GM12873 (cell line): ENCODE data around the gene GNL3.

ENCODE experiments used
- TF ChIP-seq, protein P1 (sequence below): IDR thresholded peaks from 2 replicates; pipeline ENCODE4 v1.5.1; 2012; ENCODE audit warnings: low read depth, mild to moderate bottlenecking, moderate library complexity, low read length, control low read depth; ENCODE audit not compliant: insufficient read depth; ENCODE audit errors: missing control alignments

Gene GNL3

DNA sequence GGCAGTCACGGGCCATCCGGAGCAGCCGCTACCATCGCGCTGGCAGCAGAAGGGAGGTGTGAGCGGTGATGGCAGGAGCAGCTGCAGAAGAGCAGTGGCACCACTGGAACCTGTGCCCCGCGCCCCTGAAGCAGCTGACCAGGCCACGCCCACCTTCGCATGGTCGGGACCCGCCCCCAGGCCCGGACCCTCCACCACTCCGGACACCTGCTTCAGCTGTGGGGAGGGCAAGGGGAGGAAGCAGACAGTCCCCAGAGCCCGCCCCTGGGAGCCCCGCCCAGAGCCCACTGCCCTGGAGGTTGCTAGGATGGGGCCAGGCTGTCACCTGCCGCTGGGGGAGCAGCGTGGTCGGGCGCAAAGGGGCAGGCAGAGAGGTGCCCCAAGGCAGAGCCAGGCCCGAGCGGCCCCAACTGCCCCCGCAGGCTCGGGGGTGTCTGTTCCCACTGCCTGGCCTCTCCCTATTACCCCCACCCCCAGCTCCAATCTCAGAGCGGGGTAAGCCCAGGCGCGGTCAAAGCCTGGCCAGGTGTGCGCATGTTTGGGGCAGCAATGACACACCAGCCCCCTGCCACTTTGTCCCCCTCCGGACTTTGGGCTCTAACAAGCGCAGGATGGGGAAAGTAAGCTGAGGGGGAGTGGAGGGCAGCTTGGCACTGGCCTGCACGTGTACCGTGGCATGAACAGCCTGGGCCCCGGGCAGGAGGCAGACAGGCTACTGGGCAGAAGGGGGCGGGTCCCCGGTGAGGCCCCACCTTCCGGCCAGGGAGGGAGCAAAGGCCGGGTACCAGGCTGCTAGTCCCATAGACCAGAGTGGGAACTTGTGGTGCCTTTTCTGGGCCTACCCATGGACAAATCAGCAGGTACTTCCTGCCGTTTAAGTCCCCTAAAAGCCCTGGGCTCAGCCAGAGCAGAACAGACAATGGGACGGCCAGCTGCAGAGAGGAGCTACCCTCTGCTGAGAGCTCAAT, 28.8 kb downstream of the GNL3 start:
- TF ChIP-seq, protein P1, sequence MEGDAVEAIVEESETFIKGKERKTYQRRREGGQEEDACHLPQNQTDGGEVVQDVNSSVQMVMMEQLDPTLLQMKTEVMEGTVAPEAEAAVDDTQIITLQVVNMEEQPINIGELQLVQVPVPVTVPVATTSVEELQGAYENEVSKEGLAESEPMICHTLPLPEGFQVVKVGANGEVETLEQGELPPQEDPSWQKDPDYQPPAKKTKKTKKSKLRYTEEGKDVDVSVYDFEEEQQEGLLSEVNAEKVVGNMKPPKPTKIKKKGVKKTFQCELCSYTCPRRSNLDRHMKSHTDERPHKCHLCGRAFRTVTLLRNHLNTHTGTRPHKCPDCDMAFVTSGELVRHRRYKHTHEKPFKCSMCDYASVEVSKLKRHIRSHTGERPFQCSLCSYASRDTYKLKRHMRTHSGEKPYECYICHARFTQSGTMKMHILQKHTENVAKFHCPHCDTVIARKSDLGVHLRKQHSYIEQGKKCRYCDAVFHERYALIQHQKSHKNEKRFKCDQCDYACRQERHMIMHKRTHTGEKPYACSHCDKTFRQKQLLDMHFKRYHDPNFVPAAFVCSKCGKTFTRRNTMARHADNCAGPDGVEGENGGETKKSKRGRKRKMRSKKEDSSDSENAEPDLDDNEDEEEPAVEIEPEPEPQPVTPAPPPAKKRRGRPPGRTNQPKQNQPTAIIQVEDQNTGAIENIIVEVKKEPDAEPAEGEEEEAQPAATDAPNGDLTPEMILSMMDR = no peak

DNA sequence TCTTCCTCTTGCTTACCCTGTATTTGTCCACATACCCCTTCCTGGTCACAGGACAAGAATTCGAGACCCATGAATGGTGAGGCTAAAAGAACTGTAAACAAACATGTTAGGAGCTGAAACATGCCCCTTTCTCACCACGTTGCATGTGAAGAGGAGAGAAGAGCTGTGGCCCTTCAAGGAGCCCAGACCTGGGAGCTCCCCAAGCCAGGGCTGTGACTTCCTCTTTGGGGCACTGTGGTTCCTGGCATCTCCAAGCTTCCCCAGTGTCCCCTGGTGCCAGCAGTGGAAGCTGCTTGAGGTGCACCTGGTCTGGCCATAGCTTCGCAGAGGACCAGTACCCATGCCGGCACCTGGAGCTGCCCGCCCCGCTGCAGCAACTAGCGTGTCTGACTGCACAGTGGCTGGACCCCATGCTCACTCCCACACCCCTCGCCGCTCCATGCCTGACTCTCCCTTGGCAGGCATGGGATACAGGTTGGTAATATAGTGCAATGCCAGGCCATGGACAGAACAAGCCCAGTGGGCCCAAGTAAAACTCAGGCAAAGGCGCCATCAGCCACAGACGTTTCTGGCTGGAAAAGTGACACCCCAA, 30.0 kb downstream of the GNL3 start:
- TF ChIP-seq, protein P1 = no peak

DNA sequence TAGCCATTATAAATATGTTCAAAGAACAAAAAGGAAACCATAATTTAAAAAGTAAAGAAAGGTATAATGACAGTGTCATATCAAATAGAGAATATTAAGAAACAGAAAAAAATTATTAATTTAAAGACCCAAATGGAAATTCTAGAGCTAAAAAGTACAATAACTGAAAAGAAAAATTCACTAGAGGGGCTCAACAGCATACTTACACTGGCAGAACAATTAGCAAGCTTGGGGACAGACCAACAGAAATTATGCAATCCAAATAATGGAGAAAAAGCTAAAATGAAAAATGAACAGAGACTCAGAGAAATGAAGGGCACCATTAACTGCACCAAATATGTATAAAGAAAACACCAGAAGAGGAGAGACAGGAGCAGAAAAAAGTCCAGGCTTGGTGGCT, 33.8 kb downstream of the GNL3 start:
- TF ChIP-seq, protein P1 = no peak

DNA sequence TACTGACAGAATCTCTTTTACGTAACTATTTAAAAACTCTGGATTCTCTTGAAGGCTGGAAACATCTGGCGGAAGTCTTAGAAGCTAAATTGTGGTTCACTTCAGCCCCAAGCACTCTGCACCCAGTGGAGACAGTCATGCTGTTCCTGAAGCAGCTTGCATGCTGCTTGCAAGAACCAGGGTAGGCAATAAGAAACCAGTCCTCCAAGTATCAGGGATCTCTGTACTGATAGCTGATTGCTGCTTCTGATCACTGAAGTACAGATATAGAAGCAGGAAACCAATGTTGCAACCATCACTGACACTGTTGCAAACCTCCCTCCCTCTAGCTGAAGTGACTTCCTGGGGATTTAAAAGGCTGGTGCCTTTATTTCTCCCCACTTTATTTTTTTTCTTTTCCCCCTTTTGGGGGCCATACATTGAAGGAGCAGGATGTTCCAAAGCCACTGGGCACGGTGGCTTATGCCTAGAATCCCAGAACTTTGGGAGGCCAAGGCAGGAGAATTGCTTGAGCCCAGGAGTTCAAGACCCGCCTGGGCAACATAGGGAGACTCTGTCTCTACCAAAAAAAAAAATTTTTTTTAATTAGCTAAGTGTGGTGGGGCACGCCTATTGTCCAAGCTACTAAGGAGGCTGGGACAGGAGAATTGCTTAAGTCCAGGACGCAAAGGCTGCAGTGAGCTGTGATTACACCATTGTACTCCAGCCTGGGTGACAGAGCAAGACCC, 35.3 kb downstream of the GNL3 start:
- TF ChIP-seq, protein P1 = no peak

DNA sequence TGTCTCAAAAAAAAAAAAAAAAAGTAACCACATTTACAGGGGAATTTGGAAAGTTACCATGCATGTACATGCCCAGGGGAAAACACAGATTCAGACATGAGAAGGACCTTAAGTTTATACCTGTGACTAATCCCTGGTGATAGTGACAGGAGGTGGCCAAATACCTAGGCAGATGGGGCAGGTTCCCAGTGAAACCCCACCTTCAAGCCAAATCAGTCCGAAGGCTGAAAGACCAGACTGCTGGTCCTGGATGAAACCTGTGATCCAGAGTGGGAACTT, 35.8 kb downstream of the GNL3 start:
- TF ChIP-seq, protein P1 = no peak

DNA sequence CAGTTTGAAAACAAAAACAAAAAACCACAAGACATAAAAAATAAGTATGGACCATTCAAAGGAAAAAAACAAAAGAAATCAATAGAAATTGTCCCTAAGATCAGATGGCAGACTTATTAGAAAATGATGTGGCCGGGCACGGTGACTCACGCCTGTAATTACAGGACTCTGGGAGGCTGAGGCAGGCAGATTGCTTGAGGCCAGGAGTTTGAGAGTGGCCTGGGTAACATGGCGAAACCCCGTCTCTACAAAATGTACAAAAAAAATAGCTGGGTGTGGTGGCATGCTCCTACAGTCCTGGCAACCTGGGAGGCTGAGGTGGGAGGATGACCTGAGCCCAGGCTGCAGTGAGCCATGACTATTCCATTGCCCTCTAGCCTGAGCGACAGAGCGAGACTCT, 36.7 kb downstream of the GNL3 start:
- TF ChIP-seq, protein P1 = no peak

DNA sequence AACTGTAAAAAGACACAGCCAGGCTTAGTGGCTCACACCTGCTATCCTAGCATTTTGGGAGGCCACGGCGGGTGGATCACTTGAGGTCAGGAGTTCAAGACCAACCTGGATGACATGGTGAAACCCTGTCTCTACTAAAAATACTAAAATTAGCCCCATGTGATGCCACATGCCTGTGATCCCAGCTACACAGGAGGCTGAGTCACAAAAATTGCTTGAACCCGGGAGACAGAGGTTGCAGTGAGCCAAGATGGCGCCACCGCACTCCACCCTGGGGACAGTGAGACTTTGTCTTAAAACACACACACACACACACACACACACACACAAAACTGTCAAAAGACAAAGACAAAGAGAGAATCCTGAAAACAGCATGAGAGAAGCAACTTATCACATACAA, 38.1 kb downstream of the GNL3 start:
- TF ChIP-seq, protein P1 = no peak
